Keratinocyte (primary cell): ENCODE results near the gene TSBP1. TPM values are rescaled to one million over a fixed set of nuclear protein-coding genes. Genes with fewer than 3 reads are reported as not detected.

Experiments used
- DNase-seq: peaks from one replicate; pipeline ENCODE4 v3.0.0-alpha.2; 2011; ENCODE audit warnings: low read depth, missing footprints, low spot score
- FAIRE-seq: peaks from 2 replicates; lab custom pipeline; 2011; peaks lifted over from hg19 to GRCh38; lab: Jason Lieb, UNC
- H2AFZ ChIP-seq: 2 replicates; pipeline ENCODE4 v1.6.0; 2012; ENCODE audit warnings: low read length, control low read depth, inconsistent platforms; ENCODE audit not compliant: control insufficient read depth
- H3K27ac ChIP-seq: 2 replicates; pipeline ENCODE4 v1.5.1; 2011; ENCODE audit warnings: low read length; ENCODE audit not compliant: control insufficient read depth, insufficient read depth
- H3K27me3 ChIP-seq: 3 replicates; pipeline ENCODE4 v1.6.0; 2011; ENCODE audit warnings: low read length; ENCODE audit not compliant: control insufficient read depth, insufficient read depth; ENCODE audit errors: extremely low read depth
- H3K36me3 ChIP-seq, 2 experiments: 2 replicates in 1 of 2; 3 replicates in 1 of 2; pipeline ENCODE4 v1.5.1; 2011; ENCODE audit warnings: low read length in 2 of 2, mild to moderate bottlenecking in 1 of 2; ENCODE audit not compliant: control insufficient read depth in 2 of 2, insufficient read depth in 2 of 2; ENCODE audit errors: extremely low read depth in 1 of 2
- H3K4me1 ChIP-seq: 3 replicates; pipeline ENCODE4 v1.5.1; 2011; ENCODE audit warnings: low read length; ENCODE audit not compliant: control insufficient read depth, insufficient read depth; ENCODE audit errors: extremely low read depth
- H3K4me2 ChIP-seq: 3 replicates; pipeline ENCODE4 v1.6.0; 2011; ENCODE audit warnings: low read depth, low read length; ENCODE audit not compliant: control insufficient read depth, insufficient read depth; ENCODE audit errors: extremely low read depth
- H3K4me3 ChIP-seq, 3 experiments: fragments of 200-600 bp in 1 of 3; sonication (generic) in 1 of 3; 2 replicates in 2 of 3; 3 replicates in 1 of 3; pipeline ENCODE4 v1.5.1; 2011 to 2016; ENCODE audit warnings: low read length in 3 of 3, mild to moderate bottlenecking in 3 of 3, control low read depth in 2 of 3, inconsistent platforms in 1 of 3, low read depth in 1 of 3, mixed read lengths in 1 of 3, mixed run types in 1 of 3, moderate library complexity in 1 of 3; ENCODE audit not compliant: control insufficient read depth in 2 of 3, insufficient read depth in 2 of 3; ENCODE audit errors: extremely low read depth in 1 of 3
- H3K79me2 ChIP-seq: 2 replicates; pipeline ENCODE4 v1.6.0; 2012; ENCODE audit warnings: low read length; ENCODE audit not compliant: control insufficient read depth, insufficient read depth
- H3K9ac ChIP-seq: 3 replicates; pipeline ENCODE4 v1.6.0; 2011; ENCODE audit warnings: low read length; ENCODE audit not compliant: control insufficient read depth, insufficient read depth; ENCODE audit errors: extremely low read depth
- H3K9me1 ChIP-seq: 3 replicates; pipeline ENCODE4 v1.6.0; 2011; ENCODE audit warnings: low read length; ENCODE audit not compliant: control insufficient read depth, insufficient read depth; ENCODE audit errors: extremely low read depth
- H3K9me3 ChIP-seq: 2 replicates; pipeline ENCODE4 v1.5.1; 2012; ENCODE audit warnings: low read depth, low read length; ENCODE audit not compliant: control insufficient read depth
- H4K20me1 ChIP-seq: 3 replicates; pipeline ENCODE4 v1.6.0; 2011; ENCODE audit warnings: low read length; ENCODE audit not compliant: control insufficient read depth, insufficient read depth; ENCODE audit errors: extremely low read depth
- CTCF ChIP-seq, 3 experiments: IDR thresholded peaks in 1 of 3; conservative IDR thresholded peaks in 1 of 3; optimal IDR thresholded peaks in 1 of 3; 2 replicates in 2 of 3; 3 replicates in 1 of 3; pipeline versions ENCODE3 to v1.5.1; 2011; ENCODE audit warnings: low read length in 3 of 3, mild to moderate bottlenecking in 3 of 3, moderate library complexity in 2 of 3, control low read depth in 1 of 3, inconsistent platforms in 1 of 3; ENCODE audit not compliant: insufficient read depth in 2 of 3; ENCODE audit errors: extremely low read depth in 1 of 3
- EZH2 ChIP-seq: IDR thresholded peaks from one replicate; pipeline ENCODE4 v1.6.1; 2012; ENCODE audit warnings: inconsistent platforms, mild to moderate bottlenecking, low read length, moderate library complexity
- dilution Hi-C: fragments of 300-500 bp; cut with MboI; formaldehyde crosslinking; loops from one replicate; pipeline ENCODE4 v1.7.0; 2020; ENCODE audit warnings: low sequenced_read_pairs; ENCODE audit not compliant: extremely low pct_ligation_motif_present
- polyA plus RNA-seq, 5 experiments: library from polyadenylated mRNA; depleted of rRNA in 3 of 5; stranded (reverse) in 3 of 5; stranded (forward) in 1 of 5; unstranded in 1 of 5; fragments of >200 nt; gene quantifications; 1 replicate in 1 of 5; 2 replicates in 3 of 5; 3 replicates in 1 of 5; pipeline versions ENCODE4 v1.2.1 to v1.2.3, GENCODE V29; 2011 to 2012; ENCODE audit warnings: missing spikeins in 2 of 5, low read depth in 1 of 5, low replicate concordance in 1 of 5

TSBP1 gene
- polyA plus RNA-seq, 1 donor (not counting 4 experiments of a cell fraction or from before 2014, with no cell fraction given): not detected

- dilution Hi-C loops: no loop called here
- Histone ChIP-seq H3K9ac (no peak overlapping the region), H3K4me1 (peaks cover 23% of the 10 kb centered on the region), H3K4me3 (no peak overlapping the region), H3K27me3 (no peaks in the 10 kb centered on the region), H3K9me1 (no peaks in the 10 kb centered on the region), H3K36me3 (no peaks in the 10 kb centered on the region), H3K4me2 (no peak overlapping the region), H4K20me1 (no peaks in the 10 kb centered on the region), H3K79me2 (no peaks in the 10 kb centered on the region), H2AFZ (no peak overlapping the region), H3K9me3 (no peaks in the 10 kb centered on the region), H3K27ac (no peak overlapping the region)
- FAIRE-seq (no peak), DNase-seq (no peak)
- TF ChIP-seq CTCF (optimal IDR thresholded peaks at IDR 0.05 in 1 of 3, IDR thresholded peaks at IDR 0.05 in 1 of 3, conservative IDR thresholded peaks at IDR 0.05 in 1 of 3; ENCODE audit: extremely low read depth in 1 of 3, insufficient read depth in 2 of 3, low read length in 3 of 3) (no peak), EZH2 (no peak)
These were observed 19.8 kb upstream of the TSBP1 start for GRCh38 chr6:32391505-32391904.

GRCh38 chr6:32387589-32388340, 16.1 kb upstream of the TSBP1 start:
- FAIRE-seq (no peak), DNase-seq (no peak)
- Histone ChIP-seq H3K4me2 (no peak overlapping the region), H3K36me3 (no peaks in the 10 kb centered on the region), H4K20me1 (no peaks in the 10 kb centered on the region), H2AFZ (no peak overlapping the region), H3K9me1 (no peaks in the 10 kb centered on the region), H3K27ac (no peak overlapping the region), H3K79me2 (no peaks in the 10 kb centered on the region), H3K9ac (no peak overlapping the region), H3K9me3 (no peaks in the 10 kb centered on the region), H3K4me1 (peaks cover 1% of the 10 kb centered on the region), H3K27me3 (no peaks in the 10 kb centered on the region), H3K4me3 (no peak overlapping the region)
- dilution Hi-C loops: no loop called here
- no peak for TF ChIP-seq EZH2
- TF ChIP-seq CTCF (optimal IDR thresholded peaks at IDR 0.05 in 1 of 3, IDR thresholded peaks at IDR 0.05 in 1 of 3, conservative IDR thresholded peaks at IDR 0.05 in 1 of 3; ENCODE audit: extremely low read depth in 1 of 3, insufficient read depth in 2 of 3, low read length in 3 of 3): no peak
